Activated T-cell treated with anti-CD3 and anti-CD28 coated beads, Interleukin-2, amount 50 U/mL, for 48 hours (primary cell): ENCODE results near the gene CUBN.

Experiments
- DNase-seq, 2 experiments: peaks; one replicate each; pipeline ENCODE4 v3.0.0-alpha.2; 2020

CUBN gene

DNA sequence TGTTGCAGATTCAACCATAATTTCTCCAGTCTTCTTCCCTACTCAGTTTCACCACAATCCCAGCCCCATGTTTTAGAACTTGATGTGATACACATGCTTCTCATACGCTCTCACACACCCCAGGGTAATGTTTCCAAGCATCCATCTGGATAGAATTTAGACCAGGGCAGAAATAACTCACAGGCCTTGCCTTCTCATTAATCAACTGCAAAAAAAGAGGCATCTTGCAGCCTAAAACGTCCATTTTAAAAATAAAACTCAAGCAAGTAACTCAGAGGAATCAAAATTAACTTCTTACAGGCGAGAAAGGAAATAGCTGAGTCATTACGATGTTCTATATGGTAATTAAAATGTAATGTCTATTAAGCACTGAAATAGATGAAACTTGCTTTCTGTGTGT, 185.2 kb downstream of the CUBN start:
- DNase-seq = no peak

DNA sequence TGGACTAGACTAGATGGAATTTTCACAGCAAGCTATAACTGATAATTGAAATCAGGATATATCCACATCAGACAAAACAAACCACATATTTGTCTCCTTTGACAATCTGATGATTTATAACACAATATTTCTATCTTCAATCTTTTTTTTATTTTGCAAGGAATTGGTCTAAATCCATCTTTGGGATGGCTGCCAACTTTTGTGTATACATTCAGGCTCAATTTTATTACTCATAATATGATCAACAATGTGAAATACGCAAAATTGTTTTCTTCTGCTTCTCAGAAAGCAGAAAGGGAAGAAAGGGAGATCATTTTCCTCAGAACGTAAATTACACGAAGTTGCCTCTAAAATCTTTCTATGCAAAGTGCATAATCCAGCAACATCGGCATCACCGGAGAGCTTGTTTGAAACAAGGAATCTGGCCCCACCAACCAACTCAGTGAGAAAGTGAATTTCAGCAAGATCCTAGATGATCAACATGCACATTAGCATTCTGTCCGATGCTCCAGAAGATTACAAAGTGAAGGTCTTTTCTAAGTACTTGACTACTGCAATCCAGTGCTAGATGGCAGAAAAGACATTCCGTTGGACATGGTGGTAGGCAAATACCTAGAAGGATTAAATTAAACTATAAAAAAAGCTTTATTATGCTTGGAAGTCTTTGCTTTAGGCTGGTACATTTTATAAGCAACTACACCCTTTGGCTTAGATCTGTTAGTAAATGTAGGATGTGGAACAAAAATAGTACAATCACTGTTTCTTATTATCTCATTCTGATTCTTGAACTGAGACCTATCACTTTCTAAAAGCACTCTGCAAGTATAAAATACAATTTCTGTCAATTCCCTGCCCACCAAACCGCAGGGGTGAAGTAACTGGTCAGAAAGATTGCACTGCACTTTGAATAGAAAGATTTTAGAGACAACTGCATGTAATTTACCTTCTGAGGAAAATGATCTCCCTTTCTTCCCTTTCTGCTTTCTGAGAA, 186.0 kb downstream of the CUBN start:
- DNase-seq = no peak

DNA sequence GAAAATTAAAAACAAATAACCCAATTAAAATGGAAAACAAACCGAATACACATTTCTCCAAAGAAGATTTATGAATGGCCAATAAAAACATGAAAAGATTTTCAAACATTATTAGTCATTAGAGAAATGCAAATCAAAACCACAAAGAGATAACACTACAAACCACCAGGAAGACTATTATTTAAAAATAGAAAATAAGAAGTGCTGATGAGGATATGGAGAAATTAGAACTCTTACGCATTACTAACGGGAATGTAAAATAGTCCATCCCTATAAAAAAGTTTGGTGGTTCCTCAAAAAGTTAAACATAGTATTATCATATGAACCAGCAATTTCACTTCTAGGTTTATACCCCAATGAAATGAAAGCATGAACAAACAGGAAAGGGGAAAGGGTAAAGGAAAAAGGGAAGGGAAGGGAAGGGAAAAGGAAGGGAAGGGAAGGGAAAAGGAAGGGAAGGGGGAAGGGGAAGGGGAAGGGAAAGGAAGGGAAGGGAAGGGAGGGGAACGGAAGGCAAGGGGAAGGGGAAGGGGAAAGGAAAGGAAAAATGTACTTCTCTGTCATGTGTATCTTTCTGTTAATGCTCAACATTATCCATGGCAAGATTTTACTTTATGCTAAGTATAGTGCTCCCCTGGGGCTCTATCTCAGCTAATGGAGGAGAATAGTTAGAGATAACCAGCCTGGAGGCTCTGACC, 187.1 kb downstream of the CUBN start:
- no peak for DNase-seq

DNA sequence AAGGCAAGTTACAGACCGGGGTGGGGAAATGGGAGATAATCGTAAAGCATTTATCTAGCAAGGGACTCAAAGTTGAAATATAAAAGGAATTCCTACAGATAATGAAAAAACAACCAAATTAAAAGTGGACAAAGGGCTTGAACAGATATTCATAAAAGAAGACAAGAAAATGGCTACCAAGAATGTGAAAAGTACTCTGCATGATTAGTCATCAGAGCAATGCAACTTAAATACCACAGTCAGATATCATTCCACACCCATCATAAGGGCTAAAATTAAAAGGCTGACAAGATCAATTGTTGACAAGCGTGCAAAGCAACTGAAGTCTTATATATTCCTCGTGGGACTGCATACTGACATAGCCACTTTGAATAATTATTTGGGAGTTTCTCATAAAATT, 187.7 kb downstream of the CUBN start:
- DNase-seq = no peak

DNA sequence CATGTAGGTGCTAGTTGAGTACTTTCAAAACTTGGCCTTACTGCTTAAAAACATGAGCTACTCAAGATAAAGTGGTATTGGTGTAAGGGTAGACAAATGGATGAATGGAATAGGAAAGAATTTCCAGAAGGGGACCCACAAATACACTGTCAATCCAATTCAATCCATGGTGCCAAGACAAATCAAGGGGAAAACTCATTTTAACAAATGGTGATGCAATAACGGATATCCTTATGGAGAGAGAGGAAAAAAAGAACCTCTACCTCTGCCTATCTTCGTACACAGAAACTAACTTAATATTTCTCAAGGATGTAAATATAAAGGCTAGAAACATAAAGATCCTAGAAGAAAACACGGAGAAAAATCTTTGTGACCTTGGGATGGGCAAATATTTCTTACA, 188.5 kb downstream of the CUBN start:
- no peak for DNase-seq

DNA sequence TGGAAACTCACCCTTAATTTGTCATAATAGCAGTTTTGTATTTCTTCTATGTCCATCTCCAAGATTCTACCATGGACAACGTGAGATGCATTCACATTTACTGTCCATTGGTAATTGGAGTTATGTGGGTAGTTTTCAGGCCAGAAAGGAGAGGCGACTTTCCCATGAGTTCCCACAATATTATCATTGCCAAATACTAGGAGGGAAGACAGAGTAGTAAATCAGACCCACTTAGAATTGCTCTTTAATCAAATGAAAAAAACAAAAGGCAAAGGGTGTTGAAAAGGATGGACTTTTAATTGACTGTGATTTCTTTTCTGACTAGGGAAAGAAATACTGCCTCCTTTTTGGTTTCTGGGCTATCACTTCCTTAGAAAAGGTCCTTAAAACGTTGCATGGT, 190.7 kb downstream of the CUBN start:
- DNase-seq = no peak

DNA sequence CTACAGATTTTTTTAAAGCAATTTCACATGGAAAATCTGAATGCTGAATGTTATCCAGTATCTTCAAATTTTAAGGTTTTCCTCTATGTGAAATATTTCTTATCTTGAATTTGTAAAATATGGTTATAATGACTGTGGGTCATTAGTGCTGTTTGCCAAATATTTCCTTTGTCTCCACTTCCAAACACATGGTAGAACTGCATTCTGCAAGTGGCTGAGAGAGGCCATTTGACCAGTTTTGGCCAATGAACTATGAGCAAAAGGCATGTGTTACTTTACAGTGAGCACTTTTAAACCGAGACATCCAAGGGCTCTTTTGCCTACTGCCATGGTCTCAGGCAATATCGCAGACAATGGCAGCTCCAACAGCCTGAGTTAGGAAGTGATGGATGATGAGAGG, 195.2 kb downstream of the CUBN start:
- DNase-seq = no peak

DNA sequence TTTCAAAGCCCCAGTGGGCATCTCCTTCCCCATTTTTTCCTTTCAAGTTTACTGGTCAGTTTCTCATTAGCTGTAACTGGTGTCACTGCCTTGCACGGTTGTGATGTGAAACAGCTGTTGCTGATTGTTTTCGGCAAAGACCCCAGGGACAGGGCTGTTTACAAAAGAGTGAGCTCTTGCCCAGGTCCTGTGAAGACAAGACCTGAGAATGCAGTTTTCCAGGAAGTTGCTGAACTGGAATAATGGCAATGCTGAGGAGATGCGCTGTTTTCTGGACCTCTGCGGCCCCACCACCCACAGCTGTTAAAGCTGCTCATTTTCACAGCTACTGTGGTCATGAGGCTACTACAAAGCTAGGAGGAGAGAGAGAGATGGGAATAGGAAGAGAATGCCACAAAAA, 195.8 kb downstream of the CUBN start:
- no peak for DNase-seq

DNA sequence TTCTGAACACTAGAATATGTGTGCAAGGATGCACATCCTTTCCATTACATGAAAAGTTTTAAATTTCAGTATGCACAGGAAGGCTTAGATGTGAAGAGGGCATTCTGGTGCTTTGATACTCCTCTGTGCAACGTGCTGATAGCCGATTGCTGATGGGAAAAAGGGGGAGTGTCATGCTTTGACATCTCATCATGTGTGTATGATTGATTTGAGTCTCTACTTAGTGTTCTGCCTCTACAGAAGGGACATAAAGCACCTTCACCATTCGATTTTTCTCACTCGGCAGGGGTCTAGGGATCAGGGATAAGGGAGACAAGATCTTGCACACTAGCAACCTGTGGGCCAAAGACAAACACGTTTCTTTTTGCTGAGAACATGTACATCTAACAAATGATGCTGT, 197.7 kb downstream of the CUBN start:
- no peak for DNase-seq

DNA sequence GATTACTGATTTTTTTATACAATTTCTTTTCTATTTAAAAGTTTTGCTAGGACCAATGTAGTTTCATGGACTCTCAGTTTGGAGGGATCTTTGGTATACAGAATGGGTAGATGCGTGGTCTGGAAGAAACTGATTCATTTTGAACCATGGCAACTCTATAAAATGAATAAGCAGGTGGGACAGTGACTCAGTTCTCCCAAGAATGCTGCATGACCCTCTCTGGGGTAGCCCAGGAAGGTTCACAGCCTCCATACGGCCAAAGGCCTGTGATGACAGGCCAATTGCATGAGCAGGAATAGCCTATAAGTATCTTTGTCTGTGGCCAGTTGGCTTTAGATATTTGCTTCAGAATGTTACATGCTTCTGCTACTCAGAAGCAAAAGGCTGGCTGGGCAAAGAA, 199.1 kb downstream of the CUBN start:
- no peak for DNase-seq

DNA sequence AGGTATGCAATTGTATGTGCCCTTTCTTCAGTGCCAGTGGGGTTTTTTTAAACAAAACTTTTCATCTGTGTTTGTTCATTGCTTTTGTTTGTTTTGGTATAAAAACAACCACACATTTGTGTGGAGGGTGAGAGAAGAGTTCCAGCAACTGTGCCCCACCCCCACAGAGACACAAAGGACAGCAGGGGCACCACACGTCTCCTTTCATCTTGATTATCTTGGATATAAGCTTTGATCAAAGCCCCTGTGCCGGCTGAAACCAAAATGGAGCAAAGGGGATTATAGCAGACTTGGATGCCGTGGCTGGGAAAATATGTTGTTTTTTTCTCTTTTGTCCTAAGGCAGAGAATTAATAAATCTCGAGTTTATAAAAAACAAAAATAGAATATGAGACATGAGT, 200.5 kb downstream of the CUBN start:
- DNase-seq = no peak

DNA sequence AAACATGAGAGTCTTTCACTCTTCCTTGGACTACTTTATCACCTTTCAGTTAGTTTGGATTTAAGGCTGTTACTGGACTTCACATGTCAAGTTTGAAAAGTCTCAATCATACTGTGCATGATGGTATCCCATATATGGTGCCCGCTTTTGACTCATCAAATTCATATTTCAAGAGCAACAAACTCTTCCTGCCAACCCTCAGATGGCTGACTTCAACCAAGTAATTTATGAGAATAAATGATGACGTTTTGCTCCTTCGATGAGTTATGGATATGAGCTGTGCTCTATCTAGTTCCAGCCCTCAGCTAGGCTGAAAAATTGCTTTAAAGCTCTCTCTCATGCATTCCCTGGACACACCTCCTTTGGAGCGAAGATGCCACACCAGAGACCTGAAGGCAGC, 202.1 kb downstream of the CUBN start:
- no peak for DNase-seq

DNA sequence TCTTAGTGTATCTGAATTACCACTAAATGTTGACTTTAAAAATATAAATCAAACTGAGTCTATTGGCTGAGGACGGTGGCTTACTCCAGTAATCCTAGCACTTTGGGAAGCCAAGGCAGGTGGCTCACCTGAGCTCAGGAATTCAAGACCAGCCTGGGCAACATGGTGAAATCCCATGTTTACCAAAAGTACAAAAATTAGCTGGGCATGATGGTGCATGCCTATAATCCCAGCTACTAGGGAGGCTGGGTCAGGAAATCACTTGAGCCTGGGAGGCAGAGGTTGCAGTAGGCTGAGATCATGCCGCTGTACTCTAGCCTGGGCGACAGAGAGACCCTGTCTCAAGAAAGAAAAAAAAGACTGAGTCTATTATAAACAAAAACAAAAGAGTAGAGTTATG, 205.9 kb downstream of the CUBN start:
- no peak for DNase-seq

DNA sequence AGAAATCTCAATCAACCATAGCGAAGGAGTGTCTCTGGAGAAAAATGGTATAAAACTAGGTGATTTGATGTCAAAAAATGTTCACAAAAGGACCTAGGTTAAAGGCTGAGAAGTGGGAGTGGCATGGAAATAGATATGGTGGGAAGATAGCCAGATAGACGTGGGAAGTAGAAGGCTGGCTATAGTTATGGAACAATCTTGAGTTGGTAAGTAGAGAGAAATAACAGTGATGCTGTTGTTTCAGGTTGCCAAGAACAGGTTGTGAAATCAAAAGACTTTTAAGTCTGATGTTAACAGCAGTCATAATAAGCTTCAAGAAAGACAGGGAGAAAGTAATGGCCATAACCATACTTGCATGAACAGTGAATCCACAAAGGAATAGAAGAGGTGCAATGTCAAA, 206.3 kb downstream of the CUBN start:
- DNase-seq = no peak

DNA sequence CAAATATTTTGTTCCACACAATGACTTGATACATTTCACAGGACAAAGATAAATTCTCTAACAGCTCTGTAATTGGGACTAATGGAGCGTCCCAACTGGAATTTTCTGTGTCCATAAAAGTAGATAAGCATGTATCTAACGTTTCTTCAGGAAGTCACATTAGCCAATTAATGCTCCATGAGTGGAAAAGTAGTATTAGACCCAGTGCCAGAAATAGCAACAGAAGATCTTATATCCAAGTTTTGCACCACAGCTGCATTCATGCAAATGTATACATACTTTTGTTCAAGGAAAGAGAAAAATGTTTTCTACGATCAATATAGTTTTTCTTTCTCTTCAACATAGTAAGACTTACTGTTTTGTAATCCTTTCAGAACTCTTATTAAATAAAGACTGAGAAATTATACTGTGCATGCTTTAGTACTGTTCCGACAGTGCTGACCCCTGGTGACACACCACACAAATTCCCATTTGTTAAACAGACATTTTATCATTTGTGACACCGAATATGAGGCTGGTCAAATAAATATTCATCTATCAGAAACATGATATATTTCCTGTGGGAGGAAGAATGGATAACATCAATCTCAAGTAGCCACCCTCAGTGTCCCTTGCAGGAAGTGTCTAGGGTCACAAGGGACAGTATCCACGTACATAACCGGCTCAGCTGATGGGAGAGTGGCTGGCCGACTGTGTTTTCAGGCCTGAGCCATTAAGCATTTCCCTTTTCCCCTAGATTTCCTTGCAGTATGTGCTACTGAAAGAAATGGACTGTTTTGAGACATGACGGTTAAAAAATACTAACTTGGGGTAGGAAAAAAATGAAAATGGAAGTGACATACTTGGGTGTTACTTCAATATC, 210.3 kb downstream of the CUBN start:
- DNase-seq = no peak

DNA sequence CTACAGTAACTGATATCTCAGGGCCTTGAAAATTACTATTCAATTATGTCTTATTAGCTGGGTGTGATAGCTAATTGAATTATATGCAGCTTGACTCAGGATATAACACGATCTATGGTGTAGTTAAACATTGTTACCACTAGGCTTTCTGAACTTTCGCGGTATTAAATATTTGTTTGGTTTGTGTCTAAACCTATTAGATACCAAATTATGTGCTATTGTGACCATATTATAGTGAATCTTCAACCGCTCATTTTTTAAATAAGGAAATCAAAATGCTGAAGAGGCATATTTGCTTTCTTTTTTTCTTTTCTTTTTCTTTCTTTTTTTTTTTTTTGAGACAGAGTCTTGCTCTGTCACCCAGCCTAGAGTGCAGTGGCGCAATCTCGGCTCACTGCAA, 213.1 kb downstream of the CUBN start:
- no peak for DNase-seq

DNA sequence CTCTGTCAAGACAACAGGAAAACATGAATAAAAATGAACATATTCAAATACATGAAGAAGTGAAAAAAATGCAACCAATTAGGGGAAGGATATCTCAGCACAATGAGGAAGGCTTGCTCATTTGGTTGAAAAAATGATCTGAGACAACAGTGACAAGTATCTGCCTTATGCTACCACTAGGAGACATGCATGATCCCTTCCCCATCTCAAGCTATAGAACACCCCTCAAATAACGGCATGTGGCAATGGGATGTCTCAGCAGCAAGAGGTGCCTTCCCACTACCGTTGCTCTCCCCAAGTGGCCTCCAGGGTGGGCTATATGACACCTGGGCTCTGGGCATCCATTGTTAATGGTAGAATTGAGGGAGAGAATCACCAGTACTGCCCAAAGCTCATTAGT, 214.3 kb downstream of the CUBN start:
- DNase-seq = no peak

DNA sequence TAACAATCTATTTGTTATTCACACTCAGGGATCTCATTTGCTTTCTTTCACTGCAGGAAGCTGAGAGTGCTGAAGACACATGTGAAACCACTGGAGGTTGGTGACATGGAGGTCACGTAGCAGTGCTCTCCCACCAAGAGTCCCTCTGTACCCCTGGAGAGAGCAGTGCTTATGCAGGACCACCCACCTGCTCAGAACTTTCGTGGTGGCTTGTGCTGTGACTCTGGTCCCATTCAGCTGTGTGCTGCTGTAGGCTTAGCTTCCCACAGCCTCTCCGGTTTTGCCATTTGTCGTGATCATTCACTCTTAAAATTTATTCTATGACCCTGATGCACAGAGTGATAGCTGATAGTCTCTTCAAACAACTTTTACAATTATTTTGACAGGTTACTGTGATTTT, 216.3 kb downstream of the CUBN start:
- DNase-seq = no peak

DNA sequence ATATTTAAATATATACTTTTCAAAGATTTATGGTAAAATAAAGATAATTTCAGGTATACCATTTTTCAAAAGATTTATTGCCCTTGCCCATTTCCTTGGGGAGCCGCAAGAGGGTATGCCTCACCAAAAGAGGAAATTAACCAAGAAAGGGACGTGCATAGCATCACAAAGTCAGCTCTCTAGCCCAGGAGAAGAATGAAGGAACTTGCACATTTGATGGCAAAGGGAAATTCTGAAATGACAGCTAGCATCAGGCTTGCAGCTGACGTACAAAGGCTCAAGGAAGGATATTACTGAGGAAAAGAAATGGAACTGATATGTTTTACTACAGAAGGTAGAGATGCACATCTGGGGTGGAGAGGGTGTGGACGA, 218.8 kb downstream of the CUBN start:
- no peak for DNase-seq

DNA sequence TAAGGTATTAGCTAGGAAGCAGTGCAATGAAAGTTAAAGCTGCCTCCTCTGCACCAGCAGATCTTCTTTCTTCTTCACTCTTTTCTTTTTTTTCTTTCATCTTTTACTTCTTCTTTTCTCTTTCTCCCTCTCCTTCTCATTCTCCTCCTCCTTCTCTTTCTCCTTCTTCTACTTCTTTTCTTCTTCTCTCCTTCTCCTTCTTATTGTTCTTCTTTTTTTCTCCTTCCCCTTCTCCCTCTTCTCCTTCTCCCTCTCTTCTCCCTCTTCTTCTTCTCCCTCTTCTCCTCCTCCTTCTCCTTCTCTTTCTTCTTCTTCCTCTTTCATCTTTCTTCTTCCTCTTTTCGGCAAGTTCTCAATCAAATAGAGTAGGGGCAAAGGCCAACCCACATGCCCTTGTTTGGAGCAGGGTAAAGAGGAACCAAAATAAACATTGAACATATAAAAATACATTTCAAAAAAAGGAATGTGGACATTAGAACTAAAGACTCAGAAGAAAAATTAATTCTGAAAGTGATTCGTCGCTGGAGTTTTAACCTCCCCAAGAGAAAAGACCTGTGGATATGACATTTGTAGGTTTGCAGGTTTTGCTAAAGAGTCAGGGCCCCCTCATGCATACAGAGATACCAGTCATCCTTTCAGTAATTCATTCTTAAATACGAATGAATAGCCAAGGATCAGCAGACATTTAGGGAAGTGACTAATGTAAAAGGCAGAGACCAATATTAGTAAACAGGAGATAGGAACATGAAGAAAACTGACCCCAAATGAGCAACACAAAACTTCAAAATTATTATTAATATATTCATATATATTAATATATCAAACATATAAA, 219.4 kb downstream of the CUBN start:
- DNase-seq = no peak

DNA sequence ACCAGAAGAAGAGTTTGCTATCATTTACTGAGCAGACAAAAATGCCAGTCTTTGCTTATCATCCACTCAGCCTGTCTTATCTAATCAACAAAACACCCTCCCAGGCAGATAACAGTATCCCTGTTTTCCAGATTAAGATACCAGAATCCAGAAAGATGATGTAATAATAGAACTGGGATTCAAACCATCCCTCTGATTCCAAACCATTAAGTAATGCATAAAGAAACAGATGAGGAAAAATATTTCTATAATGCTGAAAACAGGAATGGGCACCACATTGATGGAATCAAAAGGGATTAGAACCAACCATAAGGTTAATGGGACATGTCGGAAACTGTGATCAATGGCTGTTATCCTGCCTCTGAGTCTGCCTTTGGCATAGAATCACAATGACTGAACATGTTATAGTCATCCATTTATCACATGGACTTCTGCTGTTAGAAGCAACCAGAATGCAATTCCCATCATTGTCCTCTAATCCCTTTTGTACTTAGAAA, 220.3 kb downstream of the CUBN start:
- no peak for DNase-seq

DNA sequence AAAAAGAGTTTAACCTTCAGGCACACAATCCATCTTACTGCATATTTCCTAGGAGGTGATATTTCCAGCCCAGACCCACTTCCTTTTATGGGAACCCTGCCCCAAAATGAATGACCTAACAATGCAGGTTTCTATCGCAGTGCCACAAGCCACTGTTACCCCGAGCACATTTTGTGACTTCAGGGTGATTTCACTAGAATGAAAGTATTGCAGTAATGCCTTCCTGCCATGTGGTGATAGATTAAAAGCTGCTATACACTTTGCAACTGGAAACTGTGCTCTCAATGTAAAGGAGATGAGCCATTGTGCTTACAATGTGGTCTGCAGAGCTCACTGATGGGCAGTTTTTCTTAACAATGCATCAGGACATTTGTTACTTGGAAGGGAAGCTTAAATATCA, 221.9 kb downstream of the CUBN start:
- DNase-seq = no peak
